ENCODE data around the gene EVC. TPM values are rescaled to one million over a fixed set of nuclear protein-coding genes. Genes with fewer than 3 reads are reported as not detected.
A peak's percentile ranks its signal among the peaks of the same experiment; 100 is the strongest.

Gene EVC
- total RNA-seq, 1 donor from 2014 or later: 71.3 TPM

- DNase-seq (ENCODE audit: low spot score) (no peak), ATAC-seq (no peak)
- intact Hi-C loops (cut with DNase I): no loop called here
Observed at GRCh38 chr4:5751666-5752375, 40.8 kb downstream of the EVC start.

DNA sequence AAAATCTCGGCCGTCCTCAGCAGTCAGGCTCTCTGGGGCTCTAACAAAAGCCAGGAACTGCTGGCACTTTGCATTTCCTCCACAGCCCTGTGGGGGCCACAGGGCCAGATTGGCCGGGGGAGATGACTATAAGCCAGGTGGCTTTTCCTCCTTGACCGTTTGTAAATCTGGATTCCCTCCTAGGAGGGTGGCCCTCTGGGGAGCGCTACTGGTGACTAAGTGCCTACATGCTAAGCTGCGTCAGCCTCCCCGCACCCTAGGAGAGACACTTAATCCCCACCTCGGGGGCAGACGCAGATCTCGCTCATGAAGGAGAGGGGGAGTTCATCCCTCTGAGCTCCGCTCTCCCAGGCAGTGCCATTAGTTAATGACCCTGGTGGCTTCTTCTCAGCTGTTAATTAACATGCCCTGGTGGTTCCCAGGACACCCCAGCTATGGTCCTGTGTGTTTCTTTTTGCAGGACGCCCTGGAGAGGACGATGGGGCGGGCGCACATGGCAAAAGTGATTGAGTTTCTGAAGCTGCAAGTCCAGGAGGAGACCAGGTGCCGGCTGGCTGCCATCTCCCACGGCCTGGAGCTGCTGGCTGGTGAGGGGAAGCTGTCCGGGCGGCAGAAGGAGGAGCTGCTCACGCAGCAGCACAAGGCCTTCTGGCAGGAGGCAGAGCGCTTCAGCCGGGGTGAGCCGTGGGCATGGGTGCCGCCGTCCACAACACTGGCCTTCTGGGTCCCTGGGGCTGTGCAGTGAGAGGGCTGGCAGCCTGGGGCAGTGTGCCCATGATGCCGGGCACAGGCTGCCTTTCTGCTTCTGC lies 41.6 kb downstream of the EVC start:
- intact Hi-C loops (cut with DNase I): no loop called here
- DNase-seq (ENCODE audit: low spot score) (peak; percentile 50), ATAC-seq (no peak)

DNA sequence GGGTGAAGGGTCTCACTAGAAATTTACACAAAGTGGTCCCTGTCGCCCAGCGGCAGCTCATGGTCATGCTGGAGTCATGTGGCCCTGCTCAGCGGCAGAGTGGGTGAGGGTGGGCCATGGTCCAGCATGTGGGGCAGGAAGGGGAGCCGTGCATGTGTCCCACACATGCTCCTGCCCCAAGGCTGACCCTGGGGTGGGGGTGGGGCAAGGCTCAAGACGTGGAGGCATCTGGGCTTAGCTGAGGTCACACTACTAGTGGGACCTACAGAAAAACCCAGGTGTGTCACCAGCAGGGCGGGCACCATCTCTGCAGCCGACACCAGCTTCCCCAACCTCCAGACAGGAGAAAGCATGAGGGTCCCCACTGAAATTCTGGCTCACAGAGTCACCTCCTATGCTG lies 42.4 kb downstream of the EVC start:
- DNase-seq (ENCODE audit: low spot score): peak; percentile 54
- intact Hi-C loops (cut with DNase I): no loop called here
- no peak for ATAC-seq

- peak; percentile 52 for DNase-seq (ENCODE audit: low spot score)
- intact Hi-C loops (cut with DNase I): no loop called here
- no peak for ATAC-seq
Observed at GRCh38 chr4:5753766-5754528, 42.9 kb downstream of the EVC start.

DNA sequence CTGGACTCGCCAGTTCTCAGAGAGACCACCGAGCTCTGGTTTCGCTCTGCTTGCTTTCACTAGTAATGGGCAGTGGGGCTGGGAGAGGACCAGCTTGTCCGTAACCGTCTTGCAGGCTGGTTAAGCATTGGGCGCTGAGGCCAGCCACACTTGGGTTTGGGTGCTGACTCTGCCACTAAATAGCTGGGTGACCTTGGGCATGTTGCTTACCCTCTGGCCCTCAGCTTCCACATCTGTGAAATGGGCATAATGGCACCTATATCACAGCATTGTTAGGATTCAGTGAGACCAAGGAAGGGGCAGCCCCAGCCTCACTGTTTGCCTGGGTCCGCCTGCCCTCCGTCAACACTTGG lies 43.5 kb downstream of the EVC start:
- ATAC-seq (no peak), DNase-seq (ENCODE audit: low spot score) (no peak)
- intact Hi-C loops (cut with DNase I): no loop called here

DNA sequence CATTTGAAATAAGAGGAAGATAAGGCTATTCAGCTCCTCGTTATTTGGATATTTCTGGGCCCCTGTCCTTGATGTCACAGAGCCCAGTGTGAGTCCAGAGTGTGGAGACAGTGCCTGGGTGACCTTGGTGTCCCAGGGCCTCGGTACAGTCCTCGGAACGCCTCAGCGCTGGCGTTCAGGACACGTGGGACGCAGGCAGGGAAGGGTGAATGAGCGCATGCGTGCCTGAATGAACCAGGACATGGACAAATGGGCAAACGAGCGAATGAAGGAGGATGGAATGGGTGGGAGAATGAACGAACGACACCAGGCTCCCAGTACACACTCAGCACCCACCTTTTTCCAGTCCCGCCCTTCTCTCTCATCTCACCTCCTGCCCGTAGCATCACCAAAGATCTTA lies 44.2 kb downstream of the EVC start:
- DNase-seq (ENCODE audit: low spot score) (no peak), ATAC-seq (no peak)
- intact Hi-C loops (cut with DNase I): no loop called here

GRCh38 chr4:5755679-5756078 lies 44.7 kb downstream of the EVC start:
- intact Hi-C loops (cut with DNase I): no loop called here
- DNase-seq (ENCODE audit: low spot score) (no peak), ATAC-seq (no peak)

- intact Hi-C loops (cut with DNase I): no loop called here
Observed at GRCh38 chr4:5756271-5756670, 45.3 kb downstream of the EVC start.

DNA sequence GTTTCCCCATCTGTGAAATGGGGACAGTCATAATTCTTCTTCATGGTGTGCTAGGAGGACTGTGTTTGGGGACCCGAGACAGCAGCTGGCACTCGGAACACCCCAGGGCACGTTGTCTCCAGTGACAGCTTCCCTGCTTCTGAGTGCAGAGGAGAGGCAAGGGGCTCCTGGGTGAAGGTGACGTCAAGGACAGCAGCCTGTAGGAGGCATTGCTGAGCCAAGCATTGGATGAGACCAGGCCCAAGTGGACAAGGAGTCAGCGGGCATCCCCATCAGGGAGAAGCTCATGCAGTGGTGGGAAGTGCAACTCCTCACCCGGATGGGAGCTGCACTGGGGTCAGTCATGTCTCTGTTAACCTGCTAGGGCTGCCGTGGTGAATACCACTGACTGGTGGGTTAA lies 46.1 kb downstream of the EVC start:
- ATAC-seq (no peak), DNase-seq (ENCODE audit: low spot score) (no peak)

More at GRCh38 chr4:5756271-5756670, 45.3 kb downstream of the EVC start:
- no peak for ATAC-seq
- no peak for DNase-seq (ENCODE audit: low spot score)

GRCh38 chr4:5757536-5757935 lies 46.5 kb downstream of the EVC start:
- no peak for ATAC-seq
- intact Hi-C loops (cut with DNase I): no loop called here
- DNase-seq (ENCODE audit: low spot score): no peak

More for the DNA sequence above, 46.1 kb downstream of the EVC start:
- intact Hi-C loops (cut with DNase I): no loop called here

DNA sequence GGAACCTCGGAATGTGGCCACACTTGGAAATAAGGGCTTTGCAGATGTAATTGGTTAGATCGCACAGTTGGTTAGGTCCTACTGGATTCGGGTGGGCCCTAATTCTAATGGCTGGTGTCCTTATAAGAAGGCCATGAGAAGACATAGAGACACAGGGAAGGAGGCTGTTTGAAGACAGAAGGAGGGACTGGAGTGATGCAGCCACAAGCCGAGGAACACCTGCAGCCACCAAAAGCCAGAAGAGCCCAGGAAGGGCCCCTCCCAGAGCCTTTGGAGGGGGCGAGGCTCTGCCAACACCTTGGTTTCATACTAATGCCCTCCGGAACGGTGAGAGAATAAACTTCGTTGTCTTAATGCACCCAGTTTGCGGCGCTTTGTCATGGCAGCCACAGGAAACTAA lies 47.0 kb downstream of the EVC start:
- intact Hi-C loops (cut with DNase I): no loop called here
- no peak for ATAC-seq
- DNase-seq (ENCODE audit: low spot score): no peak

DNA sequence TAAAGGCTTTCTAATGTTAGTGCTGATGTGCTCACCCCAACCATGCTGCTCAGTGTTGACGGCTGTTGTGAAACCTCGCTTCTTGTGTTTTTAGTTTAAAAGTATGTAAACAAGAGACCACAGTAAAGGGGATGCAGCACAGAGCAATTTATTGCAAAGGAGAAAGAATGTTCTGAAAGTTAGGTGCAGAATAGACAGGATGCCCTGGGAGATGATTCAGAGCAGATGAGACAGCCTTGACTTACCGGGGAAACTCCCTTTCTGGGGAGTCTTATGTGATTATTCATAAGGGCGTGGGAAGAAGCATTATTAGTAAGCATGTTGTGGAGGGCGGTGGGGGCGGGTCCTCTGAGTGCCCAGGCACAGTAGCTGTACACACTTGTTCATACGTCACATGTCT lies 47.7 kb downstream of the EVC start:
- intact Hi-C loops (cut with DNase I): no loop called here
- no peak for ATAC-seq
- DNase-seq (ENCODE audit: low spot score): no peak

GRCh38 chr4:5759236-5760075 lies 48.5 kb downstream of the EVC start:
- ATAC-seq (no peak), DNase-seq (ENCODE audit: low spot score) (no peak)
- intact Hi-C loops (cut with DNase I): no loop called here

DNA sequence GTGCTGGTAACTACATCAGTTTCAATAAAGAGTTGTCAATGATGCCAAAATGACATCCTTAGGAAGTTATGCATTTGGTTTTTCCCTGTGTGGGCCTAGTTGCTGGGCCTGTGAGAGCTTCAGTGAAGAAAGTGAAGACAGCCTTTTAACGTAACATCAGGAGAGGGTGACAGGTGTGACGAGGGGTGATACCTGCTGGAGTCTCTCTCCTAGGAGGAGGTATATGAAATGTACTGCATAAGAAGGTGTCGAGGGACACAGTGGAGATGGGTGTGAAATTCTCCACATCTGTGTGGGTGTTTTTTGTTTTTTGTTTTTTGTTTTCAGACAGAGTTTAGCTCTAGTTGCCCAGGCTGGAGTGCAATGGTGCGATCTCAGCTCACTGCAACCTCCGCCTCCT lies 49.2 kb downstream of the EVC start:
- intact Hi-C loops (cut with DNase I): no loop called here
- ATAC-seq: no peak

GRCh38 chr4:5760936-5761480 lies 50.0 kb downstream of the EVC start:
- ATAC-seq: no peak
- no peak for DNase-seq (ENCODE audit: low spot score)
- intact Hi-C loops (cut with DNase I): no loop called here

More for the DNA sequence above, 49.2 kb downstream of the EVC start:
- DNase-seq (ENCODE audit: low spot score): no peak

DNA sequence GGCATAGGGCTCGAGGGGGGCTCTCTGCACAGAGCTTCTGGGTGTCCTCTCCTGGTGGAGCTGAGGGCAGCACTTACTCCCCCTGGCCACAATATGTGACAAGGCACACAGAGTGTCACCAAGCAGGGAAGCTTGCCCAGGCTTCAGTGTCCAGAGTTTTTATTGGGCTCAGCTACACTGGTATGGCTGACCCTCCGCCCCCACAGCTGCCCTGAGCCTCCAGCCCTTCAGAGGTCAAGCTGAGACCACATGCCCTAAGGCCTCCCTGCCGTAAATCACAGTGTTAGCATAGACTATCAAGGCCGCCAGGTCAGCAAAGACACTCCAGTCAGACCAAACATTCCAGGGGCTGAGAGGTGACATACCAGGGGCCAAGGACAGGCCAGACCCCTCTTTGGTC lies 59.0 kb downstream of the EVC start:
- ATAC-seq (no peak), DNase-seq (ENCODE audit: low spot score) (no peak)
- intact Hi-C loops (cut with DNase I): no loop called here

DNA sequence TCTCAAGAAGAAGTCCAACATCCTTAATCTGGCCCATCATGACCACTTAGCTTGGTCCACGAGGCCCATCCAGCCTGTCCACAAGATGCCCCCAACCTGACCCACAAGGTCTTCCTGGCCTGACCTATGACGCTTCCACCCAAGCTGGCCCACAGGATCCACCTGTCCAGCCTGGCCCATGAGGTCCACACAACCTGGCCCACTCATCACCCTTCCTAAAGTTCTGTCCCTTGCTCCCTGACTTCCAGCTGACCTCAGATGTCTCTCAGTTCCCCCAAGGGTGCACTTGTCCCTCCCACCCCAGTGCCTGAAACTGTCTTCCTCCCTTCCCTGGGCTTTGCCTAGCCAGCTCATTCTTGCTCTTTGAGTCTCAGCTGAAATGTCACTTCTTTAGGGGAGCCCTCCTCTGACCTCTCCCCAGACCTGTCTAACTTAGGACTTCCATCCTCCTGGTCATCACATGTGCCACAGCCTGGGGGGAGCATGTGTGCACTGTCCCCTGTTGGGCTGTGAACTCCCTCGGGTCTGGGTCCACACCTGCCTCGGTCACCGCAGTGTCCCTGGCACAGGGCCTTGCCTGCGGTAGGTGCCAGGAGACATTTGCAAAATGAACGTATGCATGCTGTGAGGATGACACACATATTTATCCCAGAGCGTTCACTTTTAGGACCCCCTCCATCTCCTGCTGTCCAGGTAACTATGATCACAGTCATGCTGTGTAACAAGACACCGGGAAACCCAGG lies 61.7 kb downstream of the EVC start:
- peak; percentile 23 for DNase-seq (ENCODE audit: low spot score)
- intact Hi-C loops (cut with DNase I): no loop called here
- no peak for ATAC-seq

DNA sequence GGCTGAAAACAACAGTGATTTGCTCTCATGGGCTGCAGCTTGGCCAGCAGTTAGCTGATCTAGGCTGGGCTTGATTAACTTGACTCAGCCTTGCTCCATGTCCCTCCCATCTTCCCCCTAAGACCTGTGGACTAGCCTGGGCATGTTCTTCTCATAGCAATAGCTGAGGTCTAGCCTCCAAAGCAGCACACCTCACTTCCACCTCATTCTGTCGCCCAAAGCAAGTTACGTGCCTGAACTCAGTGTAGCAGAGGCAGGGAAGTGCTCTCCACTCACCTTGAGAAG lies 62.2 kb downstream of the EVC start:
- ATAC-seq (no peak), DNase-seq (ENCODE audit: low spot score) (no peak)
- intact Hi-C loops (cut with DNase I): no loop called here
